Measurements from ENCODE around the gene NTSR2.

Gene NTSR2

DNA sequence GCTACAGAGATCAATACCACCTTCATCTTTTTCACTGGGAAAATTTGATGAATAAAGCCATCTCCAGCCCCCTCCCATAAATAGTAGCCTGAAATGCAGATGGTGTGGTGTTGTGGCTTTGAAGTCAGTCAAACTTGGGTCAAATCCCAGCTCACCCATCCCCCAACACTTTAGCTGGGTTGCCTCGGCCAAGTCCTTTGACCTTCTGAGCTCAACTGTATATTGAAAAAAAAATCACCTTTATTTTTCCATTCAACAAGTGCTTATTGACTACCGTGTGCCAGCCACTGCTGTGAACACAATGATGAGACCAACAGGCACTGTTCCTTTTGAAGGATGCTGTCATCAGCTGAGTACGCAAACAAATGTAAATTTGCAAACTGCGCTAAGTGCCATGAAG, 35.1 kb upstream of the NTSR2 start:
- Mint-ChIP-seq H3K27me3 (no peaks in the 10 kb centered on the region), H3K36me3 (no peaks in the 10 kb centered on the region), H3K9me3 (no peaks in the 10 kb centered on the region), H3K27ac (no peak overlapping the region), H3K4me3 (no peak overlapping the region), H3K4me1 (peaks cover 3% of the 10 kb centered on the region)

DNA sequence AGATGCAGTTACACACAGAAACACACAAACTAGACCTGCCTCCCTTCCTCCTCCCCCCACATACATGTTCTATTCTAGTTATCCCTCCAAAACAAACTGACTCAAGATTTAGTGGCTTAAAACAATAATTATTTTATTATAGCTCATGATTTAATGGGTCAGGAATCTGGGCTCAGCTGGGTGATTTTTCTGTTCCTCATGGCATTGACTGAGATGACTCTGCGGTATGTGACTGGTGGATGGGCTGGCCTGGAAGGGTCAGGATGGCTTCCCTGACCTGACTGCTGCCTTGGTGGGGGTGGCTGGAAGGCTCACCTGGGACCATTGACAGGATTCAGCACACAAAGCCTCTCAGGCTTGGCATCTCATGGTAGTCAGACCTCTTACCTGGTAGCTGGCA, 33.7 kb upstream of the NTSR2 start:
- Mint-ChIP-seq H3K9me3 (no peaks in the 10 kb centered on the region), H3K4me3 (no peak overlapping the region)

DNA sequence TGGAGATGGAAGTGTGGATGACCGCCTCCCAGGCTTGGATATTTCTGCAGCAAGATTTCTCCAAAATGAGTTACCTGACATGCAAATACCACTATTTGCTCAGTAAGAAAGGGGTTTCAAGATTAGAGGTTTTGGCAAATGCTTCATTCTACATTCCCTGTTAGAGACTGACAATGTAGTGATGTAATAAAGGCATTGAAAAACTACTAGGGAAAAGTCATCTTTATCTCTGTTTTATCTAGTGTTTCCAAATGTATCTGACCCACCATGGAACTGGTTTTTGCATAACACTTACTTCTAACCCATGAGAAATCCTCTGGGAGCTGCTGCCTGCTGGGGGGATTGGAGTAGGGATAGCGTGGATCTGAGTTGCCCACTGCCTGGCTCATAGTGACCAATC, 33.0 kb upstream of the NTSR2 start:
- Mint-ChIP-seq H3K4me3 (no peak overlapping the region), H3K27me3 (no peaks in the 10 kb centered on the region), H3K4me1 (peaks cover 3% of the 10 kb centered on the region), H3K27ac (no peak overlapping the region), H3K36me3 (no peaks in the 10 kb centered on the region), H3K9me3 (no peaks in the 10 kb centered on the region)

More for the DNA sequence above, 33.7 kb upstream of the NTSR2 start:
- Mint-ChIP-seq H3K27me3 (no peaks in the 10 kb centered on the region), H3K36me3 (no peaks in the 10 kb centered on the region), H3K27ac (no peak overlapping the region), H3K4me1 (peaks cover 3% of the 10 kb centered on the region)

DNA sequence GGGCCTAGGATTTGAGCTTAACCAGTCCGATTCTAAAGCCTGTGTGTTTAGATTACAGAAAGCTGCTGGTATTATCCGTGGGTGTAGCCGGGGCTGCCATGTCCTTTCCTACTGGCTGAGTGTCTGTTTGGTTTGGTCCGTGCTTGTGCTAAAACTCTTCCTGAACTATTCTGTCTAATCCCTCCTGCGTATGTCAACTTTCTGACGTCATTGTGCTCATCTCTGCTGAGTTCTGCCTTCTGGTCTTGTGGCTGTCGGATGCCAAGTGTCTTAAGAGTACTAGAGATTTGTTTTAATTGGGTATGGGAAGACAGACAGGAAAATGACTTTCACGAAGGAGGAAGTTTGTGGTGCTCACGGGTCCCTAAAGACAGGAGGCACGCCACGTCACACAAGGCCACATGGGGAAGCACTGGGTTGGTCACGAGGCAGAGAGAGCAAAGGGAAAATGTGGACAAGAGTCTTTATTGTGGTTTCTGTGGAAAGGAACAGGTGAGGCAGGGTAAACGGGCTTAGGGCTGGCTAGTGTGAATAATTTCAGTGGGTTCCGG, 31.8 kb upstream of the NTSR2 start:
- peaks cover 3% of the 10 kb centered on the region for H3K4me1 Mint-ChIP-seq
- H3K27me3 Mint-ChIP-seq = no peaks in the 10 kb centered on the region
- H3K4me3 Mint-ChIP-seq = no peak overlapping the region
- H3K36me3 Mint-ChIP-seq = no peaks in the 10 kb centered on the region
- H3K9me3 Mint-ChIP-seq = no peaks in the 10 kb centered on the region
- no peak overlapping the region for H3K27ac Mint-ChIP-seq

DNA sequence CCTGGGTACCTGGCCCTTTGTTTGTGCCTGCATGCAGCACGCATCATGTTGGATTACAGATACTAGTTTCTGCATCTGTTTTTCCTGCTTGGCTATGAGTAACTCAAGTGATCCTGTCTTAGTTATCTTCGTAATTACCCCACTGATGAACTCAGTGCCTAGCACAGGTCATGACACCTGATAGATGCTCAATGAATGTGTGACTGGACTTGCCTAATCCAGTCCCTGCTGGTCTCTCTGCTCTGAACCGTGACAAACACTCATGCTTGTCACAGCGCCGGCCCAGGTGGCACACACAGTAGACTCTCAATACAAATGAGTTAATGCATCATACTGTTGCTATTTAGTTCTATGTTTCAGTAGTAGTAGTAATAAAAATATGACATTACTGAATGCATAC, 31.2 kb upstream of the NTSR2 start:
- Mint-ChIP-seq H3K27ac (no peak overlapping the region), H3K9me3 (no peaks in the 10 kb centered on the region), H3K36me3 (no peaks in the 10 kb centered on the region), H3K27me3 (no peaks in the 10 kb centered on the region), H3K4me3 (no peak overlapping the region), H3K4me1 (peaks cover 3% of the 10 kb centered on the region)

DNA sequence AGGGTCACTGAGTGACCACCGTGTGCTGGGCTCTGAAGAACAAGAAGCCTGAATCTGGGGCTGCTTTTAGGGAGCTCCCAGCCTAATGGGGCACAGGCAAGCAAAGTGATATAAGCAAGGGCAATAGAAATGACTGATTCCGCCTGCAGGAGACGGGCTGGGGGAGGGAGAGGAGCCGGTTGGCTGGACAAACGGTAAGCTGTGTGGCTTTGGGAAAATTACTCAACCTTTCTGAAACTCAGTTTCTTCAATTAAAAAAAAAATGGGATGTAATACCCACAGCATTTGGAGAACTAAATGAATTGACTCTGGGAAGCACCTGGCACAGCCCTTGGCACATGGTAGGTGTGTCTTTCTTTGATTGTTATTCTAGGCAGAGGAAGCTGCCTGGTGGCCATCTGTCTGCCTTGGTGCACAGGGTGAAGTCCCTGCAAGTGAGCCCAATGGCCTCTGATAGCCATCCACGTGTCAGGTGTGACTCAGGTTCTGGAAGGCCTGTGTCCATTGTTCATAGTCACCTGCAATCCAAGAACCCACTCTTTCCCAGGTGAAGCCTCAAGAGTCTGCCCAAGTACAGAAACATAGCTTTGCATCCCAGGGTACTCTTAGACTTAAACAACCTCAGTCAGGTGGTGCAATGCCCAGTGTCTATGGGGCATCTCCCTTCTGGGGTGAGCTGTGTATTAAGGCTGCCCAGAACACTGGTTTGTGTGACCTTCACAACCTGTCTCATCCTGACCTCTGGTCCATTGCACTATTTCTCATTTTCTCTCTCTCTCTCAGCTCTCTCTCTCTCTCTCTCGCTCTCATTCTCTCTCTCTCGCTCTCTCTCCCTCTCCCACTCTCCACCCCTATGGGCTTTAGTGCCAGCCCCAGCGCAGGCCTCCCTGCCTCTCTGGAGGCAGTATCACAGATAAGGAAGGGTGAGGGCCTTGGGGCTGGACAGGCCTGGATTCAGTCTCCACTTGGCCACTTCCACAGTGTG, 30.0 kb upstream of the NTSR2 start:
- H3K4me3 Mint-ChIP-seq = no peak overlapping the region
- H3K9me3 Mint-ChIP-seq = no peaks in the 10 kb centered on the region
- no peaks in the 10 kb centered on the region for H3K27me3 Mint-ChIP-seq
- H3K4me1 Mint-ChIP-seq = no peaks in the 10 kb centered on the region
- no peaks in the 10 kb centered on the region for H3K36me3 Mint-ChIP-seq
- no peak overlapping the region for H3K27ac Mint-ChIP-seq

DNA sequence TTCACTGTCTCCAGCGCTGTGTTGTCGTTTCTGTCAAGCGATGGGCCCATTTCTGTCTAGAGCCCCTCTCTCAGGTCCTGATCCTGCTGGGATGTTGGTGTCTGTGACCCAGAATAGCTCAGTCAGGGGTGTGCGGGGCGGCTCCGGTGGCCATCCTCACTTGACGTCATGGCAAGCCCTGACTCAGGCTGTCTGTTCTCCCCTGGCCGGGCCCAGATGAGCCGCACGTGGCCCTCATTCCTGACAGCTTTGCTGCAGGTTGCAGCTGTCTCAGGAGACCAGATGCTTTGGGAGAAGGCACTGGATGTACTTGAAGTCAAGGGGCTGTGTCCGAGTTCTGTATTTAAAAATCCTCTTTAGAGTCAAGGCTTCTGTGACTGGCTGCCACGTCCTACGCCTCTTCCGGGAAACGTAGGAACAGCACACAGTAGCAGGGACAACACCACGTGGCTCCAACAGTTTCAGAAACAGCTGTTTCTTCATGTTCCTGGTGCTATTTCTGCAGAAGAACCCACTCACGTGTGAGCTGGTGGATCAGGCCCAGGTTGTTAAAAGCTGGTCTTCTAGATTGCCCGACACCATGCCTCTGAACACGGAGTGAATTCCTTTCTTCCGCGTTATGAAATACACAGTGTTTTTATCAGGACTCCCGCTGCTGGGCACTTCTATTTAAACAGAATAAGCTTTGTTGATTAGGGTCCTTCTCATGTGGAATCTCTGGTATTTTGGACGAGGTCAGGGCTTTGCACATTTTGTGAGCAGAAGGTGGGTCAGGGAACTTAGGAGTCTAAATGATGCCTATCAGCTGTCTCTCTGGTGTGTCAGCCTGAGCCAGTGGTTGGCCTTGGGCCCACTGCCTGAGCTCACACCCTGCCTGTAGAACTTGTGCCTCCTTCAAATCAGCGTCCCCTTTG, 28.3 kb upstream of the NTSR2 start:
- no peaks in the 10 kb centered on the region for H3K27me3 Mint-ChIP-seq
- no peak overlapping the region for H3K27ac Mint-ChIP-seq
- no peak overlapping the region for H3K4me3 Mint-ChIP-seq
- no peaks in the 10 kb centered on the region for H3K4me1 Mint-ChIP-seq
- H3K9me3 Mint-ChIP-seq = no peaks in the 10 kb centered on the region
- H3K36me3 Mint-ChIP-seq = no peaks in the 10 kb centered on the region

DNA sequence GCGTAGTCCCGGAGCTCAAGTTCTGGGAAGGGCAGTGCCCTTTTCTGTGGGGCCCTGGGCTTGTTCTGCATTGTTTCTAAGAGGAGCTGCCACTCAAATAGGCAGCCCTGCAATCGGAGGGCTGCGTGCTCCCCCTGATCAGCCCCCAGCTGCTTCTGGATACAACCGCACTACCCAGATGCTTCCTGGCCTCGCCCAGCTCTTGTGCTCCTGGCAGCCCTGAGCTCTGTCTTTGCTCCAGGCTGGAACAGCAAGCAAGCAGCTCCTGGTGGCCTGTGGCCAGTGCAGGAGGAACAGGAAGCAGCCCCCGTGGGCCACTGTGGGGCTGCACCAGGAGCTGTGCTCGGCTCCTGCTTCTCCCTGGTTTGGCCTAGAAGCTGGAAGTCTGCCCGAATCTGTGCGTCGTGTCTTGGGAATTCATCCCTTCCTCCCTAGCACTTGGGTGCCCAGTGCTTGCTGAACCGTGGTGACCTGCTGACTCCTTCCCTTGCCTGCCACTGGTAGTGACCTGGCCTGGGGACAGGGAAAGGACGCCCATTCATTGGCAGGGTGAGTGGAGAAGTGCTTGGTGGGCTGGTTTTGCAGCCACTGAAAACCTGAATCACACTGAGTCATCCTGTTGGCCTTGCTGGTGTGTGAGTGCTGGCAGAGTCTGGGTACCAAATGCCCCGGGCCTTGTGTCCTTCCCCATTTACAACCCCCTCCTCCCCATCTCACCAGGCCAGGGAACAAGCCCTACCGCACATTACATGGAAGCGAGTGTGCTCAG, 27.3 kb upstream of the NTSR2 start:
- Mint-ChIP-seq H3K4me3 (no peak overlapping the region), H3K27me3 (no peaks in the 10 kb centered on the region), H3K4me1 (peaks cover 5% of the 10 kb centered on the region), H3K27ac (no peak overlapping the region), H3K36me3 (no peaks in the 10 kb centered on the region), H3K9me3 (no peaks in the 10 kb centered on the region)

DNA sequence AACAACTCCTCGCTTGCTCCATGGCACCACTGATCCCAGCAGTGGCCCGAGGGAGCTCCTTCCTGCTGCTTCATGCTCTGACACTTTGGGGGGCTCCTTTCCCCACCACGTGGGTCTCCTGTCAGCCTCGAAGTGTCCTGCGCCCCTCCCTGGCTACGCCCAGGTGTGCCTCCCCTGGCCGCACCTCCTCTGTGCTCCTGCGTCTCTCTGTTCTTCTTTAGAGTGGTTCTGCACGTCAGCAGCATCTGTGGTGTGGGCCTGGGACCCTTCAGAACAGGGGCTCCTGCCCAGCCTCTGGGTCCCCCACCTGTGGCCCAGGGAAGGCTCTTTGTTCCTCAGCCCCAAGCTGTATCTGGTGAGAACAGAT, 26.7 kb upstream of the NTSR2 start:
- H3K27ac Mint-ChIP-seq = no peak overlapping the region
- H3K27me3 Mint-ChIP-seq = no peaks in the 10 kb centered on the region
- no peaks in the 10 kb centered on the region for H3K36me3 Mint-ChIP-seq
- H3K4me1 Mint-ChIP-seq = peaks cover 5% of the 10 kb centered on the region
- H3K4me3 Mint-ChIP-seq = no peak overlapping the region
- no peaks in the 10 kb centered on the region for H3K9me3 Mint-ChIP-seq

DNA sequence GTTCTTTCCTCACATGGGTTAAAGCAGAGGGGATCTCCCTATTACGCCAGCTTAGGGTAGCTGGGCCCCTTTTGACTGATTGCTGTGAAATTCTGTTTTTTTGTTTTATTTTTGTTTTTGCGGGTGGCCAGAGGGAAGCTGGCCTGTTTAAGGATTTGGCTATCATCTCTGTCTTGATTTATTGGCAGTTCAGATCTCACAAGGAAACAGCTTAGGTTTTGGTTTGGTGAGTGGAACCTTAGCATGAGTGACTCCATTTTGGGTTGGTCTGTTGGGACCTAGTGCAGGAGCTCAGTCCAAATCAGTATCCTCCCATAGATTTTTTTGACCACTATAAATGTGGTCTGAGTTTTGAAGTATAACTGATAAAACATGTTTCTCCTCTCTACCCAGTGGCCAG, 25.6 kb upstream of the NTSR2 start:
- H3K36me3 Mint-ChIP-seq = no peaks in the 10 kb centered on the region
- no peak overlapping the region for H3K4me3 Mint-ChIP-seq
- H3K9me3 Mint-ChIP-seq = no peaks in the 10 kb centered on the region
- no peak overlapping the region for H3K27ac Mint-ChIP-seq
- H3K27me3 Mint-ChIP-seq = no peaks in the 10 kb centered on the region
- H3K4me1 Mint-ChIP-seq = peaks cover 5% of the 10 kb centered on the region

DNA sequence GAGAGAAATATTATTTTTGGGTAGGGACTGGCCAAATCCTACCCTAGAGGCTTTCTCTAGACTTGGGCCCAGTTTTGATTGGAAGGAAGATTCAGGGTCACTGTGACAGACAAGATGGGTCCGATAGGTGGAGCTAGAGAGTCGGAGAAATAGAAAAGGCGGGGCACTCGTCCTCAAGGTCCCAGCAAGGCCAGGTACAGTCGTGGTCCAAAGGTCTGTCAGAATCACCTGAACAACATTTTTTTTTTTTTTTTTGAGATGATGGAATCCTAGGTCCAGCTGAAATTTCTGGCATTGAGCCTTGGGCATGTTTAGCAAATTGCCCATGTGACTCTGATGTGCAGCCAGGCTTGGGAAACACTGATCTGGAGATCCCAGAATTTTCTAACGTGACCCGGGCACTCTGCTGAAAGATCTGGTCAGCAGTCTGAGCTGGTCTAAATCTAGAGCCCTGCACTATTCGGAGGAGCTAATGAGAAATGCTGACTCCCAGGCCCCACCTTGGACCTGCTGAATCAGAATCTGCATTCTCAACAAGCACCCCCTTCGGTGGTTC, 23.0 kb upstream of the NTSR2 start:
- H3K4me3 Mint-ChIP-seq = no peak overlapping the region
- H3K9me3 Mint-ChIP-seq = no peaks in the 10 kb centered on the region
- H3K4me1 Mint-ChIP-seq = peaks cover 13% of the 10 kb centered on the region
- H3K27ac Mint-ChIP-seq = peak overlapping the region; percentile 51
- no peaks in the 10 kb centered on the region for H3K27me3 Mint-ChIP-seq
- no peaks in the 10 kb centered on the region for H3K36me3 Mint-ChIP-seq

DNA sequence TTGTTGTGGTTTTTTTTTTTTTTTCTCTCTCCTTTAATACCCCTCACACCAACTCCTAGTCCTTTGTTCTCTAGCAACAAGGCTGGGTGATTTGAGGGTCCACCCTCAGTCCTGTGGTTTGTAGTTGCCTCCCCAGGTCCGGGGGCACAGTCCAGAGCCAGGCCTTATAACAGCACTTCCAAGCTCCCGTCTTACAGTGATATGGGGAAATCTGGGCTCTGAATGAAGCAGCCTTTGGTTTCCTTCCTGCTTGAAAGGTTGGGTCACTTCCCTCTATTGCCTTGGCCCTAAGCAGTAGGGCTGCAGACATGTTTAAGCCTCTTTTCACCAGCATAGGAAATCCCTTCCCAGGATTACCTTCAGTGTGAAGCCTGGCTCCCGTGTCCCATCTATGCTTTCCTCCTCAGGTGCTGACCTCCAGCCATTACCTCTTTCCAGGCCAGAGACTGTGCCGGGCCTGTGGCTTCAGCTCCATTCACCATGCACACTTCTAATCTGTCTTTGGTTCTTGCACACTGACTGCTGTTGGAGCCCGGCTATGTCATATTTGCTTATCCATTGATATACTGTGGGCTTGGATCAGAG, 21.2 kb upstream of the NTSR2 start:
- Mint-ChIP-seq H3K27me3 (no peaks in the 10 kb centered on the region), H3K4me3 (no peak overlapping the region), H3K36me3 (no peaks in the 10 kb centered on the region), H3K9me3 (no peaks in the 10 kb centered on the region), H3K27ac (no peak overlapping the region), H3K4me1 (peaks cover 14% of the 10 kb centered on the region)

DNA sequence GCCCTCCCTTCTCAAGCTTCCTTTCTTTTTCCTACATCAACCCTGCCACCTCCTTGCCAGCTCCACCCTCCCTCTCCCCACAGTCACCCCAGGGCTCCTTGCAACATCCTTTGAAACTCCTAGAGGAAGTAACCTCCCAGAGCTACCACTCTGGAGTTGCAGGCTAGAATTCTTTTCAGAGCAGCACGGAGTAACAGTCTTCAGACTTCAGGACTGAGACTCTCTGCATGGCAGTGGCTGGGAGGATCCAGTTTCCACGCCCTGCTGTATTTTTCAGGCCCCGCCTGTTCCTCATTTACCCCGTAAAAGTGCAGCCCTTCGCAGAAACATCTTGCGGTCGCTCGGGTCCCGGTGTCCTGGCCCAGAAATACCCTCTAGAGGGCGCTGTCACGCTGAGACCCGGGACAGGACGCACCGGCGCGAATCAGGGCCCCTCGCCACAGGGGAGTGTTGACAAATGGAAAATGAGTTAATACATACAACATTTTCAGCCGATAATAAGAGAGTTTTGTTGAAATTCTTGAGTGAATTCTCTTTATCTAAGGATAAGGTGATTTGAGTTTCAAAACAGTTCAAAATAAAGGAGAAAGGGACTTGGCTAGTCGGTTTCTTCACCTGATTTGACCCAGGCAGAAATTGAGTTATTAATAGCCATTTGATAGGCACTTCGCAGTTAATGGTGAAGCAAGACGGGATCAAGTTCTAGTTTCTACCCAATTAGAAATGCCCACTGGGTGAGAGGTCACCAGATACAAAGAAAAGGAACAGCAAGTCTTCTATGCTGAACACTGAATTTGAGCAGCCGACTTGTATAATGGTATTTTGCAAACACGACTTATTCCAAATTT, 18.5 kb upstream of the NTSR2 start:
- H3K4me3 Mint-ChIP-seq = peak overlapping the region; percentile 62
- H3K27ac Mint-ChIP-seq = peak overlapping the region; percentile 23

DNA sequence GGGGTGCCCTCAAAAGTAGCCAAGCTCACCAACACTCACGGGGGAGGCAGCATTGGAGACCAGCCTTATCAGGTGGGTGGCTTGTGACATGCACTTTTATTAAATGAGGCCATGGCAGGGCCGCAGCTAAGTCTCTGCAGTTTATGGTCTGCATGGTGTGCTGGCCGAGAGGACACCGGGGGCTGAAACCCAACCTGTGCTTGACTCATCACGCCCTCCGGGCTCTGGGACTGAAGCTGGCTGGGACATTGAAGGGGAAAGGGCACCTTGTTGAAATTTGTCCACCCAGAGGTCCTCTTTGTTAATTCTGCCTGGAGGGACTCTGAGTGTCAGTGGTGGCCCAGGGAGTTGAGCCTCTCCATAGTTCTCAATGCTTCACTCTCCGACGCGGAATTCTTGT, 17.7 kb upstream of the NTSR2 start:
- Mint-ChIP-seq H3K9me3 (no peaks in the 10 kb centered on the region), H3K4me3 (no peak overlapping the region), H3K27me3 (peaks cover 1% of the 10 kb centered on the region), H3K4me1 (peaks cover 10% of the 10 kb centered on the region), H3K27ac (no peak overlapping the region), H3K36me3 (no peaks in the 10 kb centered on the region)

More for the DNA sequence above, 18.5 kb upstream of the NTSR2 start:
- peaks cover 1% of the 10 kb centered on the region for H3K27me3 Mint-ChIP-seq
- H3K4me1 Mint-ChIP-seq = peaks cover 14% of the 10 kb centered on the region
- H3K36me3 Mint-ChIP-seq = no peaks in the 10 kb centered on the region
- H3K9me3 Mint-ChIP-seq = no peaks in the 10 kb centered on the region

All from activated naive CD4-positive, alpha-beta T cell treated with anti-CD3 and anti-CD28 coated beads, Interleukin-2, amount 50 U/mL, for 24 hours (primary cell).